GM12878 (cell line): ENCODE measurements around the gene AK5. TPM values are rescaled to one million over a fixed set of nuclear protein-coding genes. Genes with fewer than 3 reads are reported as not detected.

ENCODE experiments used
- ATAC-seq: fragments of 200-7000 bp; cut with Tn5 transposase; 3 replicates; pipeline ENCODE4 v1.9.1; 2020; ENCODE audit warnings: mild to moderate bottlenecking, moderate library complexity
- BruUV-seq: library from RNA; stranded (reverse); fragments of 400-500 nt; replicated peaks from 2 replicates; lab custom pipeline; 2021; lab: Mats Ljungman, UMichigan
- CTCF ChIA-PET: fragments of 300-600 bp; sonication (Branson Sonifier 250); formaldehyde crosslinking; extraction: SDS; loops from one replicate; lab custom pipeline; 2021; ENCODE audit warnings: inconsistent platforms; lab: Yijun Ruan, JAX
- POLR2A ChIA-PET: fragments of 350-600 bp; formaldehyde crosslinking; extraction: SDS; loops from one replicate; lab custom pipeline; 2021; ENCODE audit warnings: inconsistent platforms; lab: Charles Lee
- RAD21 ChIA-PET: fragments of 300-600 bp; sonication (Branson Sonifier 250); formaldehyde crosslinking; loops from one replicate; lab custom pipeline; 2023; ENCODE audit warnings: antibody characterized with exemption; ENCODE audit not compliant: unreplicated experiment; lab: Charles Lee
- SMC1A ChIA-PET: fragments of 300-600 bp; sonication (Branson Sonifier 250); formaldehyde crosslinking; loops from one replicate; lab custom pipeline; 2023; ENCODE audit not compliant: unreplicated experiment, uncharacterized antibody; lab: Charles Lee
- DNase-seq: peaks from one replicate; pipeline ENCODE4 v3.0.0-alpha.2; 2011; ENCODE audit warnings: low read depth, low spot score
- FAIRE-seq: peaks from 3 replicates; lab custom pipeline; 2011; peaks lifted over from hg19 to GRCh38; lab: Jason Lieb, UNC
- H2AFZ ChIP-seq: 2 replicates; pipeline ENCODE4 v1.6.0; 2011; ENCODE audit warnings: low read depth, low read length, control low read depth; ENCODE audit not compliant: control insufficient read depth
- H3K27ac ChIP-seq: 2 replicates; pipeline ENCODE4 v1.5.1; 2011; ENCODE audit warnings: control low read depth; ENCODE audit not compliant: control insufficient read depth, insufficient read depth
- H3K27me3 ChIP-seq, 2 experiments: replicated peaks in 1 of 2; 2 replicates each; pipeline versions ENCODE4 v1.6.0 to v1.6.1; 2011; ENCODE audit warnings: low read length in 1 of 2; ENCODE audit not compliant: control insufficient read depth in 2 of 2, insufficient read depth in 2 of 2
- H3K36me3 ChIP-seq, 2 experiments: 2 replicates each; pipeline ENCODE4 v1.5.1; 2011; ENCODE audit warnings: low read length in 1 of 2; ENCODE audit not compliant: control insufficient read depth in 2 of 2, insufficient read depth in 2 of 2
- H3K4me1 ChIP-seq: 2 replicates; pipeline ENCODE4 v1.6.1; 2011; ENCODE audit warnings: mild to moderate bottlenecking, low read length, moderate library complexity, mixed read lengths; ENCODE audit not compliant: control insufficient read depth, insufficient read depth
- H3K4me2 ChIP-seq: 2 replicates; pipeline ENCODE4 v1.6.0; 2011; ENCODE audit warnings: control low read depth; ENCODE audit not compliant: control insufficient read depth, insufficient read depth
- H3K4me3 ChIP-seq: fragments of 200-600 bp; sonication (generic); 2 replicates; pipeline ENCODE4 v1.5.1; 2016
- H3K79me2 ChIP-seq: 2 replicates; pipeline ENCODE4 v1.6.0; 2011; ENCODE audit warnings: low read length; ENCODE audit not compliant: control insufficient read depth, insufficient read depth
- H3K9ac ChIP-seq: 2 replicates; pipeline ENCODE4 v1.8.0; 2011; ENCODE audit warnings: low read length, control low read depth, mixed read lengths; ENCODE audit not compliant: control insufficient read depth, insufficient read depth
- H3K9me3 ChIP-seq: replicated peaks from 3 replicates; pipeline ENCODE4 v1.5.1; 2011; ENCODE audit warnings: mild to moderate bottlenecking, low read length; ENCODE audit not compliant: control insufficient read depth, insufficient read depth
- H4K20me1 ChIP-seq: 2 replicates; pipeline ENCODE4 v1.6.0; 2011; ENCODE audit not compliant: control insufficient read depth, insufficient read depth
- CREM ChIP-seq: IDR thresholded peaks from 2 replicates; pipeline ENCODE4 v1.6.1; 2014; ENCODE audit warnings: antibody characterized with exemption, low read depth
- ESRRA ChIP-seq: IDR thresholded peaks from 2 replicates; pipeline ENCODE4 v1.6.1; 2012; ENCODE audit warnings: mild to moderate bottlenecking, low read length, improper control_type of control experiment
- EZH2 ChIP-seq: IDR thresholded peaks from 2 replicates; pipeline ENCODE4 v1.6.1; 2012; ENCODE audit warnings: low read depth, mild to moderate bottlenecking, control low read depth, inconsistent platforms, low read length, borderline replicate concordance; ENCODE audit not compliant: control insufficient read depth
- HDGF ChIP-seq: fragments of 450-650 bp; IDR thresholded peaks from 2 replicates; pipeline ENCODE4 v1.6.1; 2016; ENCODE audit warnings: antibody characterized with exemption
- MTA3 ChIP-seq: IDR thresholded peaks from 2 replicates; pipeline ENCODE4 v1.6.1; 2012; ENCODE audit warnings: low read length, inconsistent platforms, borderline replicate concordance
- NFIC ChIP-seq: IDR thresholded peaks from 2 replicates; pipeline ENCODE4 v1.6.1; 2012; ENCODE audit warnings: low read depth, mild to moderate bottlenecking, inconsistent platforms, low read length, moderate library complexity
- NFYA ChIP-seq: IDR thresholded peaks from 2 replicates; pipeline ENCODE4 v1.6.1; 2011; ENCODE audit warnings: low read depth, mild to moderate bottlenecking, low read length, improper control_type of control experiment, borderline replicate concordance
- RCOR1 ChIP-seq: conservative IDR thresholded peaks from 2 replicates; pipeline ENCODE4 v1.6.1; 2012; ENCODE audit warnings: low read depth, low read length, improper control_type of control experiment
- SIN3A ChIP-seq: IDR thresholded peaks from 2 replicates; pipeline ENCODE4 v1.6.1; 2012; ENCODE audit warnings: low read depth, low read length, improper control_type of control experiment
- SMARCA5 ChIP-seq: fragments of 450-650 bp; IDR thresholded peaks from 2 replicates; pipeline ENCODE4 v1.6.1; 2017; ENCODE audit warnings: mild to moderate bottlenecking
- SREBF1 ChIP-seq: IDR thresholded peaks from 2 replicates; pipeline ENCODE4 v1.6.1; 2012; ENCODE audit warnings: mild to moderate bottlenecking, low read length
- TAF1 ChIP-seq: IDR thresholded peaks from 2 replicates; pipeline ENCODE4 v1.6.1; 2011; ENCODE audit warnings: mild to moderate bottlenecking, low read depth, low read length, borderline replicate concordance
- TARDBP ChIP-seq: IDR thresholded peaks from 2 replicates; pipeline ENCODE4 v1.6.1; 2016; ENCODE audit warnings: borderline replicate concordance
- WGBS: methylation state at CpG from one replicate; pipeline ENCODE4 v1.1.6; 2016; ENCODE audit warnings: low lambda C conversion rate; ENCODE audit not compliant: insufficient replicate concordance, insufficient coverage; ENCODE audit errors: missing lambda C conversion rate; 5-methylcytosine and 5-hydroxymethylcytosine counted together
- in situ Hi-C: fragments of 300-500 bp; cut with MboI; formaldehyde crosslinking; loops from 9 replicates; pipeline ENCODE4 v1.14.3; 2018; ENCODE audit warnings: mixed read lengths
- intact Hi-C: fragments of 100-400 bp; cut with micrococcal nuclease; formaldehyde crosslinking; loops from one replicate; pipeline ENCODE4 v1.14.2; 2022; ENCODE audit not compliant: unreplicated experiment
- polyA plus RNA-seq, 11 experiments: library from polyadenylated mRNA; depleted of rRNA in 4 of 11; unstranded in 6 of 11; stranded (reverse) in 5 of 11; fragments of >200 nt; fragmentation: Nextera tagmentation in 4 of 11; fragmentation: Illumina TruSeq in 1 of 11; extraction: Ambion mirVana in 4 of 11; extraction: Trizol in 1 of 11; gene quantifications; 1 replicate in 1 of 11; 2 replicates in 10 of 11; pipeline versions ENCODE4 v1.2.1 to v1.2.3, GENCODE V29; 2011 to 2016; ENCODE audit warnings: inconsistent platforms in 2 of 11, missing spikeins in 2 of 11, low read depth in 1 of 11
- total RNA-seq, 4 experiments: library from RNA; depleted of rRNA in 3 of 4; stranded (reverse); fragments of >200 nt in 3 of 4; fragmentation: Illumina TruSeq in 1 of 4; extraction: Trizol in 1 of 4; gene quantifications; 2 replicates each; pipeline versions ENCODE4 v1.2.1 to v1.2.3, GENCODE V29; 2013 to 2021
- TF ChIP-seq, protein P1 (sequence below): IDR thresholded peaks from 2 replicates; pipeline ENCODE4 v1.6.1; 2012; ENCODE audit warnings: mild to moderate bottlenecking, low read depth, low read length
- TF ChIP-seq, protein P2 (sequence below): IDR thresholded peaks from 2 replicates; pipeline ENCODE4 v1.6.1; 2012; ENCODE audit warnings: low read depth, low read length, improper control_type of control experiment
- TF ChIP-seq, protein P3 (sequence below): fragments of 450-650 bp; formaldehyde crosslinking; IDR thresholded peaks from 2 replicates; pipeline ENCODE4 v1.5.0; 2022; ENCODE audit warnings: mild to moderate bottlenecking, missing genetic modification characterization

AK5 gene
- total and polyA plus RNA-seq, 10 of the 15 experiments (the other 5 are each of a cell fraction or from before 2014, with no cell fraction given): 0.08 to 0.33 TPM; not detected in 8

DNA sequence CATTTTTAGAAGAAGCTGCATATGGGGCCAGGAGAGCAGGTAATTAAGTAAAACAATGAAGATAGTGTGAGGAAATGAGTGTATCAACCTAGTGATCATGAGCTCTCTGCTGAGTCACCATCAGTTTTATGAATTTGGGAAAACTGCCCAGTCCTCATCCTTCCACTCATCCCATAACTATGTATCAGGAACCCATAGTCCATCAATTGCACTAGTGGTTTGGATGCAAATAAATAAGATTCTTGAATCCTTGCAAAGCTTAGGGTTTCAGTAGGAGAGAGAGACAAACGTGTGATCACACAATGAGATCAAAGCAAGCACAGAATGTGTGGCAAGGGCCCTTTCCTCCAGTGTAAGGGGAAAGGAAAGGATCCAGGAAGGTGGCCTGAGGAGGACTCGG, 255.0 kb downstream of the AK5 start:
- 30% methylated on average over 2 of the region's 2 CpGs for WGBS

More for the DNA sequence above, 255.0 kb downstream of the AK5 start:
- no peaks in the 10 kb centered on the region for H3K36me3 ChIP-seq
- in situ Hi-C loops: no loop called here
- TF ChIP-seq, protein P1, sequence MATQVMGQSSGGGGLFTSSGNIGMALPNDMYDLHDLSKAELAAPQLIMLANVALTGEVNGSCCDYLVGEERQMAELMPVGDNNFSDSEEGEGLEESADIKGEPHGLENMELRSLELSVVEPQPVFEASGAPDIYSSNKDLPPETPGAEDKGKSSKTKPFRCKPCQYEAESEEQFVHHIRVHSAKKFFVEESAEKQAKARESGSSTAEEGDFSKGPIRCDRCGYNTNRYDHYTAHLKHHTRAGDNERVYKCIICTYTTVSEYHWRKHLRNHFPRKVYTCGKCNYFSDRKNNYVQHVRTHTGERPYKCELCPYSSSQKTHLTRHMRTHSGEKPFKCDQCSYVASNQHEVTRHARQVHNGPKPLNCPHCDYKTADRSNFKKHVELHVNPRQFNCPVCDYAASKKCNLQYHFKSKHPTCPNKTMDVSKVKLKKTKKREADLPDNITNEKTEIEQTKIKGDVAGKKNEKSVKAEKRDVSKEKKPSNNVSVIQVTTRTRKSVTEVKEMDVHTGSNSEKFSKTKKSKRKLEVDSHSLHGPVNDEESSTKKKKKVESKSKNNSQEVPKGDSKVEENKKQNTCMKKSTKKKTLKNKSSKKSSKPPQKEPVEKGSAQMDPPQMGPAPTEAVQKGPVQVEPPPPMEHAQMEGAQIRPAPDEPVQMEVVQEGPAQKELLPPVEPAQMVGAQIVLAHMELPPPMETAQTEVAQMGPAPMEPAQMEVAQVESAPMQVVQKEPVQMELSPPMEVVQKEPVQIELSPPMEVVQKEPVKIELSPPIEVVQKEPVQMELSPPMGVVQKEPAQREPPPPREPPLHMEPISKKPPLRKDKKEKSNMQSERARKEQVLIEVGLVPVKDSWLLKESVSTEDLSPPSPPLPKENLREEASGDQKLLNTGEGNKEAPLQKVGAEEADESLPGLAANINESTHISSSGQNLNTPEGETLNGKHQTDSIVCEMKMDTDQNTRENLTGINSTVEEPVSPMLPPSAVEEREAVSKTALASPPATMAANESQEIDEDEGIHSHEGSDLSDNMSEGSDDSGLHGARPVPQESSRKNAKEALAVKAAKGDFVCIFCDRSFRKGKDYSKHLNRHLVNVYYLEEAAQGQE: no peak
- TF ChIP-seq SREBF1 (no peak), NFYA (no peak), RCOR1 (no peak), CREM (no peak), SIN3A (no peak), ESRRA (no peak), NFIC (no peak), EZH2 (no peak), HDGF (no peak), TAF1 (no peak), SMARCA5 (no peak), MTA3 (no peak), TARDBP (no peak)
- TF ChIP-seq, protein P2, sequence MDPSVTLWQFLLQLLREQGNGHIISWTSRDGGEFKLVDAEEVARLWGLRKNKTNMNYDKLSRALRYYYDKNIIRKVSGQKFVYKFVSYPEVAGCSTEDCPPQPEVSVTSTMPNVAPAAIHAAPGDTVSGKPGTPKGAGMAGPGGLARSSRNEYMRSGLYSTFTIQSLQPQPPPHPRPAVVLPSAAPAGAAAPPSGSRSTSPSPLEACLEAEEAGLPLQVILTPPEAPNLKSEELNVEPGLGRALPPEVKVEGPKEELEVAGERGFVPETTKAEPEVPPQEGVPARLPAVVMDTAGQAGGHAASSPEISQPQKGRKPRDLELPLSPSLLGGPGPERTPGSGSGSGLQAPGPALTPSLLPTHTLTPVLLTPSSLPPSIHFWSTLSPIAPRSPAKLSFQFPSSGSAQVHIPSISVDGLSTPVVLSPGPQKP: no peak
- TF ChIP-seq, protein P3, sequence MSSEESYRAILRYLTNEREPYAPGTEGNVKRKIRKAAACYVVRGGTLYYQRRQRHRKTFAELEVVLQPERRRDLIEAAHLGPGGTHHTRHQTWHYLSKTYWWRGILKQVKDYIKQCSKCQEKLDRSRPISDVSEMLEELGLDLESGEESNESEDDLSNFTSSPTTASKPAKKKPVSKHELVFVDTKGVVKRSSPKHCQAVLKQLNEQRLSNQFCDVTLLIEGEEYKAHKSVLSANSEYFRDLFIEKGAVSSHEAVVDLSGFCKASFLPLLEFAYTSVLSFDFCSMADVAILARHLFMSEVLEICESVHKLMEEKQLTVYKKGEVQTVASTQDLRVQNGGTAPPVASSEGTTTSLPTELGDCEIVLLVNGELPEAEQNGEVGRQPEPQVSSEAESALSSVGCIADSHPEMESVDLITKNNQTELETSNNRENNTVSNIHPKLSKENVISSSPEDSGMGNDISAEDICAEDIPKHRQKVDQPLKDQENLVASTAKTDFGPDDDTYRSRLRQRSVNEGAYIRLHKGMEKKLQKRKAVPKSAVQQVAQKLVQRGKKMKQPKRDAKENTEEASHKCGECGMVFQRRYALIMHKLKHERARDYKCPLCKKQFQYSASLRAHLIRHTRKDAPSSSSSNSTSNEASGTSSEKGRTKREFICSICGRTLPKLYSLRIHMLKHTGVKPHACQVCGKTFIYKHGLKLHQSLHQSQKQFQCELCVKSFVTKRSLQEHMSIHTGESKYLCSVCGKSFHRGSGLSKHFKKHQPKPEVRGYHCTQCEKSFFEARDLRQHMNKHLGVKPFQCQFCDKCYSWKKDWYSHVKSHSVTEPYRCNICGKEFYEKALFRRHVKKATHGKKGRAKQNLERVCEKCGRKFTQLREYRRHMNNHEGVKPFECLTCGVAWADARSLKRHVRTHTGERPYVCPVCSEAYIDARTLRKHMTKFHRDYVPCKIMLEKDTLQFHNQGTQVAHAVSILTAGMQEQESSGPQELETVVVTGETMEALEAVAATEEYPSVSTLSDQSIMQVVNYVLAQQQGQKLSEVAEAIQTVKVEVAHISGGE (CRISPR knock-in tag): no peak
- BruUV-seq: no TSS peak
- intact Hi-C loops: loop anchor here (5.0 to 10.0 kb wide), 2 partner anchors 145 to 578 kb away; partner anchors contain the start of gene ZZZ3
- no peaks in the 10 kb centered on the region for H4K20me1 ChIP-seq
- no peak for FAIRE-seq
- no peak overlapping the region for H3K9ac ChIP-seq
- no peaks in the 10 kb centered on the region for H3K79me2 ChIP-seq
- peaks cover 30% of the 10 kb centered on the region for H3K4me1 ChIP-seq
- DNase-seq: no peak
- ChIA-PET SMC1A (interaction anchor here (0.6 to 1.9 kb wide), 4 partner anchors 9 to 109 kb away, joined by 3 to 6 read pairs (median 4); no protein-coding TSS in a partner anchor), CTCF (interaction anchor here (1.4 to 1.7 kb wide), 4 partner anchors 9 to 1382 kb away, joined by 3 to 5 read pairs (median 4); no protein-coding TSS in a partner anchor), POLR2A (no interaction called here), RAD21 (interaction anchor here (0.9 kb wide), 1 partner anchor 10 kb away, joined by 3 read pairs; no protein-coding TSS in a partner anchor)
- H3K27ac ChIP-seq: no peak overlapping the region
- no peak for ATAC-seq
- no peaks in the 10 kb centered on the region for H3K27me3 ChIP-seq
- no peaks in the 10 kb centered on the region for H3K9me3 ChIP-seq
- H3K4me3 ChIP-seq: no peak overlapping the region
- no peak overlapping the region for H2AFZ ChIP-seq
- H3K4me2 ChIP-seq: no peak overlapping the region
